Pancreas (tissue), 10 donors: ENCODE data around the gene FASN. TPM values are rescaled to one million over a fixed set of nuclear protein-coding genes. Genes with fewer than 3 reads are reported as not detected.

Source experiments
- ATAC-seq, 4 donors: fragments of 200-7000 bp; cut with Tn5 transposase; one replicate each; pipeline versions ENCODE4 v1.8.0 to v1.9.1; 2020; ENCODE audit warnings: mild to moderate bottlenecking in 4 of 4, moderate library complexity in 4 of 4
- DNase-seq, 6 donors: peaks; one replicate each; pipeline ENCODE4 v3.0.0-alpha.2; 2020
- FAIRE-seq: peaks from 2 replicates; lab custom pipeline; 2012; peaks lifted over from hg19 to GRCh38; lab: Jason Lieb, UNC
- H3K27ac ChIP-seq, 4 donors: fragments of 200-600 bp; sonication (generic); 1 replicate in 3 of 4; 2 replicates in 1 of 4; pipeline versions ENCODE4 v1.5.0 to v1.8.0; 2020
- H3K27me3 ChIP-seq, 4 donors: fragments of 200-600 bp; one replicate each; pipeline ENCODE4 v1.8.0; 2021
- H3K36me3 ChIP-seq, 3 donors: fragments of 200-600 bp; sonication (generic) in 1 of 3; one replicate each; pipeline versions ENCODE4 v1.5.0 to v1.8.0; 2020 to 2021
- H3K4me1 ChIP-seq, 3 donors: fragments of 200-600 bp; one replicate each; pipeline ENCODE4 v1.8.0; 2021
- H3K4me3 ChIP-seq, 4 donors: fragments of 200-600 bp; sonication (generic) in 2 of 4; one replicate each; pipeline versions ENCODE4 v1.5.0 to v1.8.0; 2020 to 2021
- H3K9me3 ChIP-seq, 4 donors: fragments of 200-600 bp; one replicate each; pipeline ENCODE4 v1.8.0; 2021
- WGBS, 2 donors: extraction: QIAGEN DNeasy Blood & Tissue Kit; methylation state at CpG; one replicate each; pipeline ENCODE4 v1.1.7; 2013; 5-methylcytosine and 5-hydroxymethylcytosine counted together
- intact Hi-C, 3 donors: fragments of 100-400 bp; cut with DNase I; formaldehyde crosslinking; loops; one replicate each; pipeline versions ENCODE4 v1.11.1 to v1.14.2; 2022
- polyA plus RNA-seq, 2 donors: library from polyadenylated mRNA; stranded (reverse); fragments of 200-250 nt; gene quantifications; one replicate each; pipeline ENCODE4 v1.2.3, GENCODE V29; 2013
- total RNA-seq, 6 donors: library from RNA; stranded (reverse); fragmentation: NEBNext Ultra II Directional in 4 of 6; extraction: Animal tissue kit (Norgen Biotek cat#: 25700) in 4 of 6; gene quantifications; one replicate each; pipeline versions ENCODE4 v1.2.1 to v1.2.4, GENCODE V29; 2021 to 2023
- TF ChIP-seq, protein P1 (sequence below), 4 donors: fragments of 200-600 bp; sonication (generic) in 3 of 4; IDR thresholded peaks; one replicate each; pipeline versions ENCODE4 v1.5.0 to v1.8.0; 2021; ENCODE audit warnings: antibody characterized with exemption in 4 of 4
- donor health status: healthy with polysubstance abuse.
- donor health status: DM: no; HTN: no; CAD: no; lungs with moderate emphysema.
- donor health status: DM: no; HTN: no; CAD: no.
- donor health status: control.
- donor health status: control.
- donor health status: Bipolar disorder and iron deficiency.
- donor health status: DM: yes; HTN: yes; CAD: no.
- donor health status: DM: no; HTN: no; CAD: no.
- donor health status: DM: no; HTN: no; CAD: no.
- donor health status: DM: yes; HTN: yes; CAD: no.

Gene FASN
- total and polyA plus RNA-seq, 8 donors: 12.4 to 69.4 (median 31.7) TPM

DNA sequence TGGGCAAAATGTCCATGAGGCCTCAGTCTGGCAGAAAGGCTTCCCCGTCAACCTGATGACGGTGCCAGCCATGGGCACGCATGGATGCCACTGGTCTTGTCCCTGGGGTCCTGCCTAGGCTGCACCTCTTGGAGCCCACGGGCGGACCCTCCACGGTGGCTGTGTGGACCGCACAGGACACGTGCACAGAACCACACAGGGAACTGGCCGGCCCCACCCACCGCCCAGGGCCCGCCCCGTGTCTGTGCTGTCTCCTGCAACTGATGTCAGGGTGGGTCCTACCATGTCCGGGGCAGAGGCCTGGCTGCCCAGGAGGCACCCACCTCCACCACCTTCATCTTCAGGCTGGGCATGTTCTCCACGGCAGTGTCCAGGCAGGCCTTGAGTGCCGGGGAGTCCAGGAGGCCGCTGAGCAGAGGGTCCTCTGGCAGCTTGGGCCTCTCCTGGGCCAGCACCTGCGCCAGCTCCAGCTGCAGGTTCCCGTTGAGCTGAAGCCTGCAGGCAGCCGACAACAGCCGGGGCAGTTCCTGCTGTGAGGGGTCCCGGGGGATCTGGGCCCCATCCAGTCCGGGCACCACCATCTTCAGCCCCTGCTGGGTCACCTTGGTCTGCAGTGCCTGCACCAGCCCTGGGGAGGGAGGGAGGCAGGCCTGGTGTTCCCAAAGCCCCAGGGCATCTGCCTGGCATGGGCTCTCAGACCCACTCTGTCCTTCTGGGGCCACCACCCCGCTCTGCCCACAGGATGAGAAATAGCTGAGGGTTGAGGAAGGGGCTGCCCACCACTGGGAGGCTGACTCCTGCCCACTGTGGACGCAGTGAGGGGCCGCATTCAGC, 11.9 kb downstream of the FASN start:
- peak in 1 of 6 donors; percentile 67 for DNase-seq
- Histone ChIP-seq H3K27me3 (no peaks in the 10 kb centered on the region), H3K36me3 (peaks cover 0 to 57% (median 34%) of the 10 kb centered on the region in 3 donors), H3K9me3 (no peaks in the 10 kb centered on the region), H3K4me1 (no peaks in the 10 kb centered on the region), H3K27ac (no peak overlapping the region), H3K4me3 (no peak overlapping the region)
- intact Hi-C loops: no loop called here
- ATAC-seq: no peak
- no peak for FAIRE-seq
- 91% methylated on average over 23 to 25 of the region's 25 CpGs for WGBS, 2 donors
- TF ChIP-seq, protein P1, sequence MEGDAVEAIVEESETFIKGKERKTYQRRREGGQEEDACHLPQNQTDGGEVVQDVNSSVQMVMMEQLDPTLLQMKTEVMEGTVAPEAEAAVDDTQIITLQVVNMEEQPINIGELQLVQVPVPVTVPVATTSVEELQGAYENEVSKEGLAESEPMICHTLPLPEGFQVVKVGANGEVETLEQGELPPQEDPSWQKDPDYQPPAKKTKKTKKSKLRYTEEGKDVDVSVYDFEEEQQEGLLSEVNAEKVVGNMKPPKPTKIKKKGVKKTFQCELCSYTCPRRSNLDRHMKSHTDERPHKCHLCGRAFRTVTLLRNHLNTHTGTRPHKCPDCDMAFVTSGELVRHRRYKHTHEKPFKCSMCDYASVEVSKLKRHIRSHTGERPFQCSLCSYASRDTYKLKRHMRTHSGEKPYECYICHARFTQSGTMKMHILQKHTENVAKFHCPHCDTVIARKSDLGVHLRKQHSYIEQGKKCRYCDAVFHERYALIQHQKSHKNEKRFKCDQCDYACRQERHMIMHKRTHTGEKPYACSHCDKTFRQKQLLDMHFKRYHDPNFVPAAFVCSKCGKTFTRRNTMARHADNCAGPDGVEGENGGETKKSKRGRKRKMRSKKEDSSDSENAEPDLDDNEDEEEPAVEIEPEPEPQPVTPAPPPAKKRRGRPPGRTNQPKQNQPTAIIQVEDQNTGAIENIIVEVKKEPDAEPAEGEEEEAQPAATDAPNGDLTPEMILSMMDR (IDR thresholded peaks at IDR 0.05): no peak

DNA sequence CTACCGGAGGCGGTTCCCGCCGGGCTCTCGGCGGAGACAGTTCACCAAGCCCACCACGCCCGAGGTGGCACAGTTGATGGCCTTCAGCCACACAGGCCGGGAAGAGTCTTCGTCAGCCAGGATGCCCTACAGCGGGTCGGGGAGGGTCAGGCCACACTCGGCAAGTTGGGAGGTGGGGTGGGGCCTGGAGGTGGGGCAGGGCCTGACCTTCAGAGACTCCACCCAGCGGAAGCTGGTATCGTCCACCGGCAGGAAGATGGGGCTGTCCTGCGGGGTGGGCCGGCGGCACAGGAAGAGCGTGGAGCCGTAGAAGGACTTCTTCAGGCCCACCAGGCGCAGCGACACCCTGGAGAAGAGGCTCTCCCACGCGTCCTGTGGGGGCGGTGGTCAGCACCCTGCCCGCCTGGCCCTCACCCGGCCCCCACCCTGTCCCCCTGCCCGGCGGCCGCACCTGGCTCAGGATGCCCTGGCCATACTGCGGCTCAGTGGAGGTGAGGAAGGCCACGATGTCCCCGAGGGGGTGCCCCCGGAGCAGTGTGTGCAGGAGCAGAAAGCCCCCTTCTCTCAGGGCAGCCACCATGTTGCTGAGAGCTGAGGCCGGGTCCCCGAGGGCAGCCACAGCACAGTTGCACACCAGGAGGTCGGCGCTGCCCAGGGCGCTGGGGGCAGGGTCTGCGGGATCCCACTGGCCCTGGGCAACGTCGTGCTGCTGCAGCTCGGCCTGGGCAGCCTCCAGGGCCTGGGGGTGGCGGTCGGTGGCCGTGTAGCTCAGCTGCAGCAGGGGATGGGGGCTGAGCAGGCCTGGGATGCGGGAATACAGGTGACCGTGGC, 12.8 kb downstream of the FASN start:
- H3K9me3 ChIP-seq: no peaks in the 10 kb centered on the region
- ATAC-seq: no peak
- no peak overlapping the region for H3K27ac ChIP-seq
- no peak for FAIRE-seq
- peaks cover 0 to 59% (median 34%) of the 10 kb centered on the region in 3 donors for H3K36me3 ChIP-seq
- TF ChIP-seq, protein P1 (IDR thresholded peaks at IDR 0.05): no peak
- DNase-seq: peak in 1 of 6 donors; percentile 74
- WGBS, 2 donors: 92 to 93% methylated on average over 33 to 49 of the region's 49 CpGs
- H3K4me1 ChIP-seq: no peaks in the 10 kb centered on the region
- intact Hi-C loops: no loop called here
- H3K4me3 ChIP-seq: no peak overlapping the region
- H3K27me3 ChIP-seq: no peaks in the 10 kb centered on the region

DNA sequence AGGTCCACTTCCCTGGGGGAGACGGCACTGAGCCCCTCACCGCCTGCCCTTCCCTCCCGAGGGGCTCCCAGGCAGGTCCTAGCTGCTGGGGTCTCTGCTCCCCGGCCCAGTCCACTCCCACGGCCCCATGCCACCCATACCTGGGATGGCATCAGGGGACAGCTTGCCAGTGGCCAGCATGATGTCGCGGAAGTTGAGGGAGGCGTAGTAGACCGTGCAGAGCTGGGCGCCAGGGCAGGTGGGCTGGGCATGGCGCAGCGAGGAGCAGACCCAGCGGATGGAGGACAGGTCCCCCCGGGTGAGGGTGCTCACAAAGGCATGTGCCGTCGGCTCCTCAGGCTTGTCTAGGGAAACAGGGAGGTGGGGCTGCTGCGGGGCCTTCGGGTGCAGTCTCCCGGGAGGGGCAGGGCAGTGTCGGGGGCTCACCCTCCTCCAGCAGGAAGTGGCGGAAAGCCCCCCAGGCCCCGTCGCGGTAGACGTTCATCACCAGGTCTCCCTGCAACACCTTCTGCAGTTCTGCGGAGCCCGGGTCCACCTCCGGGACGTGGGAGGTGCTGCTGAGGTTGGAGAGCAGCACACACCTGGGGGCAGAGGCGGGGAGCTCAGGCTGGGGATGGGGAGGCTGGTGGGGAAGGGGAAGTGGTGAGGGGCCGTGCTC, 13.5 kb downstream of the FASN start:
- TF ChIP-seq, protein P1 (IDR thresholded peaks at IDR 0.05): no peak
- intact Hi-C loops: no loop called here
- no peak for ATAC-seq
- Histone ChIP-seq H3K36me3 (peaks cover 0 to 57% (median 34%) of the 10 kb centered on the region in 3 donors), H3K27me3 (no peaks in the 10 kb centered on the region), H3K9me3 (no peaks in the 10 kb centered on the region), H3K27ac (no peak overlapping the region), H3K4me1 (no peaks in the 10 kb centered on the region), H3K4me3 (no peak overlapping the region)
- FAIRE-seq: no peak
- DNase-seq: peak in 1 of 6 donors; percentile 70
- 94 to 95% methylated on average over 30 to 31 of the region's 31 CpGs for WGBS, 2 donors

DNA sequence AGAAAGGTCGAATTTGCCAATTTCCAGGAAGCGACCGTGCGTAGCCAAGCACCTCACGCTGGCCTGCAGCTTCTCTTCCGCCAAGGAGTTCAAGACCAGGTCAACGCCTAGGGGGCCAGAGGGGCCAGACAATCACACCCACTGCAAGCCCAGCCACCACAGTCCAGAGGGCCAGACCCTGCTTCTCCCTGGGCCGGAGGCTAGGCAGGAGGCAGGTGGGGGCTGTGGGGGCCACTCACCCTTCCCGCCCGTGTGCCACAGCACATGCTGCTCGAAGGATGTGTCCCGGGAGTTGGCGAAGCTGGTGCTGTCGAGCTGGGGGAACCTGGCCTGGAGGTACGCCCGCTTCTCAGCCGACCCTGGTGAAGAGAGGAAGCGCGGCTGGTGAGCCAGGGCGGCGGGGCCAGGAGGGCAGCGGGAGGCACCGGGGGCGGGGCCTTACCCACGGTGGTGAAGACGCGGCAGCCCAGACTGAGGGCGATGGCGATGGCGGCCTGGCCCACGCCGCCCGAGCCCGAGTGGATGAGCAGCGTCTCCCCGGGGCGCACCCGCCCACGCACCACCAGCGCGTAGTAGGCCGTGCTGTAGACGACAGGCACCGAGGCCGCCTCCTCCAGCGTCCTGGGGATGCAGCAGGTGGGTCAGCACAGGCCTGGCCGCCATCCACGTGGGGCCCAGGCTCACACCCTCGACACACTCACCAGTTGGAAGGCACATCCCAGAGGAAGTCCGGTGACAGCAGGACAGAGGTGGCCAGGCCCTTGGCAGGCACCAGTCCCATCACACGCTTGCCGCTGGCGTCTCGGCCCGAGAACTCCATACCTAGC, 14.3 kb downstream of the FASN start:
- ATAC-seq (no peak), DNase-seq (peak in 1 of 6 donors; percentile 69), FAIRE-seq (no peak)
- H3K4me1 ChIP-seq: no peaks in the 10 kb centered on the region
- H3K36me3 ChIP-seq: peaks cover 0 to 49% (median 32%) of the 10 kb centered on the region in 3 donors
- no peak overlapping the region for H3K4me3 ChIP-seq
- H3K9me3 ChIP-seq: no peaks in the 10 kb centered on the region
- intact Hi-C loops: no loop called here
- TF ChIP-seq, protein P1 (IDR thresholded peaks at IDR 0.05): no peak
- no peak overlapping the region for H3K27ac ChIP-seq
- H3K27me3 ChIP-seq: no peaks in the 10 kb centered on the region
- 93 to 94% methylated on average over 54 to 55 of the region's 55 CpGs for WGBS, 2 donors
